Measurements from ENCODE around the gene TASL. TPM values are rescaled to one million over a fixed set of nuclear protein-coding genes. Genes with fewer than 3 reads are reported as not detected.

Gene TASL
- 10 to 100 TPM; 10.5 to 23.4 (median 11.5) TPM for total RNA-seq
- polyA plus RNA-seq: 1 to 10 TPM; 6.5 to 8.5 (median 7.6) TPM
- long read RNA-seq, donor 1, partial matches to known transcripts: 0 of 1 reads
- long read RNA-seq, donor 1, other reads (novel, unspliced or antisense): 0 of 1 reads
- long read RNA-seq, donor 2, partial matches to known transcripts: 0 of 4 reads
- long read RNA-seq, donor 2, other reads (novel, unspliced or antisense): 0 of 4 reads

DNA sequence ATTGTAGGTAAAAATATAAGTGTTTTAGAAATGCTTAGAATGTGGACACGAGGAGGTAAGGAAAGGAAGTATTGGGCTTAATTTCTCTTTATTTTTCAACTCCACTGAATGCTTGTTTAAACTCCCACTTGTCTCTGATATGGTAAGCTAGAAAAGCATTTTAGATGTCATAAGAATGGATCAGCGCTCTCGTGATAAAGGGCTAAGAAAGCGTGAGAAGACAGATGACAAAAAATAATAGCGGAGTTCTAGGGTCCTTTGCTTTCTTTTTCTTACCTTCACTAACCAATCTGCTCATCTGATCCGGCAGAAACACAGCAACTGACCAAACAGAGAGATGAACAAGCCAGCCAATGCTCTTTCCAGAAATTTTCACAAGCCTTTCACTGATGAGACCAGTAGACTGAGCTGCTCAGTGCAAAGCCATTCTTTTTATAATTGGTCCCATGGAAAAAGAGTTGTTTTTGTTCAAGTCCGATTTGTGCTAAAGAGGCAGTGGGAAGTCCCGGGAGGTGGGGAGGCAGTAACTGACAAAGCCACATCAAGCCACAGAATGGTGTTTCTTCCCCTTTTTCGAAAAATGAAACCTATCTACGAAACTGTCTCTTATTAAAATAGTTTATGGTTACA lies at the start of gene TASL:
Gene TASL (minus strand): TSS at position 405 of the 630 bp plus-strand sequence. CDS start 17,411 bp downstream, outside the sequence.
- Histone ChIP-seq H3K4me3 (peak within 1 kb of the TSS; percentile 13 to 68 (median 27)), H3K27me3 (replicated peaks in 1 of 7) (no peaks in the 10 kb centered on the region), H3K9me3 (no peaks in the 10 kb centered on the region), H3K4me1 (peaks cover 0 to 41% (median 0%) of the 10 kb centered on the region in 6 donors), H3K36me3 (no peaks in the 10 kb centered on the region), H3K27ac (peak within 1 kb of the TSS; percentile 73 to 88 (median 82))
- WGBS, 5 donors: 12 to 46% (median 24%) methylated on average over 10 of the region's 10 CpGs
- intact Hi-C loops (cut with DNase I; ENCODE audit: low total_unique reads): no loop called here
- TF ChIP-seq, protein P1, sequence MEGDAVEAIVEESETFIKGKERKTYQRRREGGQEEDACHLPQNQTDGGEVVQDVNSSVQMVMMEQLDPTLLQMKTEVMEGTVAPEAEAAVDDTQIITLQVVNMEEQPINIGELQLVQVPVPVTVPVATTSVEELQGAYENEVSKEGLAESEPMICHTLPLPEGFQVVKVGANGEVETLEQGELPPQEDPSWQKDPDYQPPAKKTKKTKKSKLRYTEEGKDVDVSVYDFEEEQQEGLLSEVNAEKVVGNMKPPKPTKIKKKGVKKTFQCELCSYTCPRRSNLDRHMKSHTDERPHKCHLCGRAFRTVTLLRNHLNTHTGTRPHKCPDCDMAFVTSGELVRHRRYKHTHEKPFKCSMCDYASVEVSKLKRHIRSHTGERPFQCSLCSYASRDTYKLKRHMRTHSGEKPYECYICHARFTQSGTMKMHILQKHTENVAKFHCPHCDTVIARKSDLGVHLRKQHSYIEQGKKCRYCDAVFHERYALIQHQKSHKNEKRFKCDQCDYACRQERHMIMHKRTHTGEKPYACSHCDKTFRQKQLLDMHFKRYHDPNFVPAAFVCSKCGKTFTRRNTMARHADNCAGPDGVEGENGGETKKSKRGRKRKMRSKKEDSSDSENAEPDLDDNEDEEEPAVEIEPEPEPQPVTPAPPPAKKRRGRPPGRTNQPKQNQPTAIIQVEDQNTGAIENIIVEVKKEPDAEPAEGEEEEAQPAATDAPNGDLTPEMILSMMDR (IDR thresholded peaks at IDR 0.05 in 8 of 11, conservative IDR thresholded peaks at IDR 0.05 in 3 of 11): no peak
- TF ChIP-seq POLR2AphosphoS5 (IDR thresholded peaks at IDR 0.05): peak in 1 of 3 donors; percentile 75
- TF ChIP-seq POLR2A (IDR thresholded peaks at IDR 0.05): peak in 1 of 3 donors; percentile 60
- no peak for DNase-seq

- H3K27me3 ChIP-seq (replicated peaks in 1 of 7): no peaks in the 10 kb centered on the region
- DNase-seq: no peak
- no peak overlapping the region for H3K27ac ChIP-seq
- TF ChIP-seq POLR2AphosphoS5 (IDR thresholded peaks at IDR 0.05) (no peak), POLR2A (IDR thresholded peaks at IDR 0.05) (no peak)
- TF ChIP-seq, protein P1 (IDR thresholded peaks at IDR 0.05 in 8 of 11, conservative IDR thresholded peaks at IDR 0.05 in 3 of 11): no peak
- H3K4me3 ChIP-seq: no peak overlapping the region
- H3K9me3 ChIP-seq: peaks cover 3 to 14% (median 10%) of the 10 kb centered on the region in 8 donors
- 68 to 95% (median 93%) methylated on average over 2 of the region's 2 CpGs for WGBS, 5 donors
- H3K4me1 ChIP-seq: no peaks in the 10 kb centered on the region
- H3K36me3 ChIP-seq: no peaks in the 10 kb centered on the region
- intact Hi-C loops (cut with DNase I; ENCODE audit: low total_unique reads): no loop called here
Measured at GRCh38 chrX:30626402-30626801, 48.8 kb upstream of the TASL start.

GRCh38 chrX:30622361-30622760 lies 44.8 kb upstream of the TASL start:
- TF ChIP-seq, protein P1 (IDR thresholded peaks at IDR 0.05 in 8 of 11, conservative IDR thresholded peaks at IDR 0.05 in 3 of 11): no peak
- TF ChIP-seq POLR2A (IDR thresholded peaks at IDR 0.05): no peak
- TF ChIP-seq POLR2AphosphoS5 (IDR thresholded peaks at IDR 0.05): no peak
- 83 to 92% (median 88%) methylated on average over 2 of the region's 2 CpGs for WGBS, 5 donors
- Histone ChIP-seq H3K27ac (no peak overlapping the region), H3K27me3 (replicated peaks in 1 of 7) (no peaks in the 10 kb centered on the region), H3K9me3 (peaks cover 3 to 18% (median 10%) of the 10 kb centered on the region in 8 donors), H3K4me1 (no peaks in the 10 kb centered on the region), H3K4me3 (no peak overlapping the region), H3K36me3 (no peaks in the 10 kb centered on the region)
- intact Hi-C loops (cut with DNase I; ENCODE audit: low total_unique reads): no loop called here
- DNase-seq: no peak

- H3K4me1 ChIP-seq: no peaks in the 10 kb centered on the region
- no peak overlapping the region for H3K4me3 ChIP-seq
- no peak for DNase-seq
- peaks cover 3 to 28% (median 10%) of the 10 kb centered on the region in 8 donors for H3K9me3 ChIP-seq
- 29 to 68% (median 53%) methylated on average over 2 of the region's 2 CpGs for WGBS, 5 donors
- no peak overlapping the region for H3K27ac ChIP-seq
- intact Hi-C loops (cut with DNase I; ENCODE audit: low total_unique reads): no loop called here
- TF ChIP-seq, protein P1 (IDR thresholded peaks at IDR 0.05 in 8 of 11, conservative IDR thresholded peaks at IDR 0.05 in 3 of 11): no peak
- TF ChIP-seq POLR2AphosphoS5 (IDR thresholded peaks at IDR 0.05) (no peak), POLR2A (IDR thresholded peaks at IDR 0.05) (no peak)
- H3K36me3 ChIP-seq: no peaks in the 10 kb centered on the region
- no peaks in the 10 kb centered on the region for H3K27me3 ChIP-seq (replicated peaks in 1 of 7)
Measured at GRCh38 chrX:30620980-30621618, 43.5 kb upstream of the TASL start.

Measured in spleen (tissue), 13 donors.